ENCODE measurements around the gene FAM131A.

DNA sequence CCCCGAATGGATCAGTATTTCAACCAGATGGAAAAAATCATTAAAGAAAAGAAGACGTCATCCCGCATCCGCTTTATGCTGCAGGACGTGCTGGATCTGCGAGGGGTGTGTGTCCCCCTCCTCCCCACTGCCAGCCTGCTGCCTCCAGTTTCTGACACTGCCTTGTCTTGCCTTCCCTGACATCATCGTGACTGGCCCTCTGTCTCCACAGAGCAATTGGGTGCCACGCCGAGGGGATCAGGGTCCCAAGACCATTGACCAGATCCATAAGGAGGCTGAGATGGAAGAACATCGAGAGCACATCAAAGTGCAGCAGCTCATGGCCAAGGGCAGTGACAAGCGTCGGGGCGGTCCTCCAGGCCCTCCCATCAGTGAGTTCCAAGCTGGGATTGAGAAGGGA is 12.1 kb upstream of the FAM131A start:
- no peak for TF ChIP-seq ZFP30 (CRISPR knock-in tag; IDR thresholded peaks at IDR 0.05)
- TF ChIP-seq RARB (CRISPR knock-in tag; IDR thresholded peaks at IDR 0.05) = no peak
- TF ChIP-seq TCF4 (CRISPR knock-in tag; IDR thresholded peaks at IDR 0.05; ENCODE audit: borderline replicate concordance) = no peak
- TF ChIP-seq, protein P1, sequence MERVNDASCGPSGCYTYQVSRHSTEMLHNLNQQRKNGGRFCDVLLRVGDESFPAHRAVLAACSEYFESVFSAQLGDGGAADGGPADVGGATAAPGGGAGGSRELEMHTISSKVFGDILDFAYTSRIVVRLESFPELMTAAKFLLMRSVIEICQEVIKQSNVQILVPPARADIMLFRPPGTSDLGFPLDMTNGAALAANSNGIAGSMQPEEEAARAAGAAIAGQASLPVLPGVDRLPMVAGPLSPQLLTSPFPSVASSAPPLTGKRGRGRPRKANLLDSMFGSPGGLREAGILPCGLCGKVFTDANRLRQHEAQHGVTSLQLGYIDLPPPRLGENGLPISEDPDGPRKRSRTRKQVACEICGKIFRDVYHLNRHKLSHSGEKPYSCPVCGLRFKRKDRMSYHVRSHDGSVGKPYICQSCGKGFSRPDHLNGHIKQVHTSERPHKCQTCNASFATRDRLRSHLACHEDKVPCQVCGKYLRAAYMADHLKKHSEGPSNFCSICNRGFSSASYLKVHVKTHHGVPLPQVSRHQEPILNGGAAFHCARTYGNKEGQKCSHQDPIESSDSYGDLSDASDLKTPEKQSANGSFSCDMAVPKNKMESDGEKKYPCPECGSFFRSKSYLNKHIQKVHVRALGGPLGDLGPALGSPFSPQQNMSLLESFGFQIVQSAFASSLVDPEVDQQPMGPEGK (CRISPR knock-in tag; IDR thresholded peaks at IDR 0.05; ENCODE audit: borderline replicate concordance) = no peak
- TF ChIP-seq ZNF70 (CRISPR knock-in tag; IDR thresholded peaks at IDR 0.05) = no peak
- TF ChIP-seq CSDC2 (CRISPR knock-in tag; IDR thresholded peaks at IDR 0.05) = no peak

All from SK-N-SH treated with all-trans-retinoic acid at 6 μM for 48 hours (cell line).